PC-3 (cell line): ENCODE results near the gene TPSG1. TPM values are rescaled to one million over a fixed set of nuclear protein-coding genes. Genes with fewer than 3 reads are reported as not detected.

Source experiments
- ATAC-seq: fragments of 200-7000 bp; cut with Tn5 transposase; 2 replicates; pipeline ENCODE4 v1.9.1; 2020; ENCODE audit warnings: mild to moderate bottlenecking, moderate library complexity
- BruUV-seq: library from RNA; stranded (reverse); fragments of 400-500 nt; replicated peaks from 2 replicates; lab custom pipeline; 2021; lab: Mats Ljungman, UMichigan
- CTCF ChIA-PET: fragments of 300-600 bp; sonication (Branson Sonifier 250); formaldehyde crosslinking; loops from one replicate; lab custom pipeline; 2022; ENCODE audit warnings: antibody characterized with exemption; lab: Charles Lee
- POLR2A ChIA-PET: fragments of 300-600 bp; sonication (Branson Sonifier 250); formaldehyde crosslinking; loops from one replicate; lab custom pipeline; 2022; ENCODE audit warnings: antibody characterized with exemption; ENCODE audit not compliant: unreplicated experiment; lab: Charles Lee
- DNase-seq: peaks from one replicate; pipeline ENCODE4 v3.0.0-alpha.2; 2015
- H2AFZ ChIP-seq: fragments of 300-600 bp; sonication (generic); 2 replicates; pipeline ENCODE4 v1.6.0; 2016; ENCODE audit warnings: antibody characterized with exemption, low read length
- H3F3A ChIP-seq: fragments of 300-600 bp; sonication (generic); one replicate; pipeline ENCODE4 v1.6.0; 2017; ENCODE audit warnings: antibody characterized with exemption, low read length, control low read depth, mild to moderate bottlenecking; ENCODE audit not compliant: unreplicated experiment
- H3K27ac ChIP-seq: fragments of 300-600 bp; sonication (generic); 2 replicates; pipeline ENCODE4 v1.5.1; 2016; ENCODE audit warnings: mild to moderate bottlenecking, low read length
- H3K27me3 ChIP-seq: fragments of 300-600 bp; sonication (generic); 2 replicates; pipeline ENCODE4 v1.6.1; 2016; ENCODE audit warnings: low read length, mixed read lengths
- H3K36me3 ChIP-seq: fragments of 300-600 bp; sonication (generic); 2 replicates; pipeline ENCODE4 v1.6.1; 2016; ENCODE audit warnings: low read depth, mixed run types, low read length, mixed read lengths
- H3K4me1 ChIP-seq: fragments of 300-600 bp; sonication (generic); 2 replicates; pipeline ENCODE4 v1.5.1; 2016; ENCODE audit warnings: low read length; ENCODE audit not compliant: insufficient read depth
- H3K4me2 ChIP-seq: fragments of 300-600 bp; sonication (generic); 2 replicates; pipeline ENCODE4 v1.6.0; 2016; ENCODE audit warnings: low read length
- H3K4me3 ChIP-seq: fragments of 300-600 bp; sonication (generic); 2 replicates; pipeline ENCODE4 v1.5.1; 2016; ENCODE audit warnings: mild to moderate bottlenecking, low read length, mixed read lengths
- H3K79me2 ChIP-seq: fragments of 300-600 bp; sonication (generic); 2 replicates; pipeline ENCODE4 v1.6.1; 2017; ENCODE audit warnings: low read length, mixed read lengths
- H3K9ac ChIP-seq: fragments of 300-600 bp; sonication (generic); 2 replicates; pipeline ENCODE4 v1.6.0; 2016; ENCODE audit warnings: mild to moderate bottlenecking, low read length
- H3K9me2 ChIP-seq: fragments of 300-600 bp; sonication (generic); replicated peaks from 2 replicates; pipeline ENCODE4 v1.6.1; 2016; ENCODE audit warnings: mixed run types, low read length, mixed read lengths
- H3K9me3 ChIP-seq: fragments of 300-600 bp; sonication (generic); 2 replicates; pipeline ENCODE4 v1.6.1; 2016; ENCODE audit warnings: low read length, mixed read lengths
- H4K20me1 ChIP-seq: fragments of 300-600 bp; sonication (generic); 2 replicates; pipeline ENCODE4 v1.6.1; 2016; ENCODE audit warnings: low read length, mixed read lengths
- CTCF ChIP-seq: fragments of 300-600 bp; sonication (generic); conservative IDR thresholded peaks from 2 replicates; pipeline ENCODE4 v1.5.1; 2017; ENCODE audit warnings: antibody characterized with exemption, low read depth, mild to moderate bottlenecking, low read length
- EZH2 ChIP-seq: fragments of 300-600 bp; sonication (generic); IDR thresholded peaks from one replicate; pipeline ENCODE4 v1.6.1; 2017; ENCODE audit warnings: antibody characterized with exemption, mild to moderate bottlenecking, low read length; ENCODE audit not compliant: unreplicated experiment
- EZH2phosphoT487 ChIP-seq: fragments of 300-600 bp; sonication (generic); IDR thresholded peaks from 2 replicates; pipeline ENCODE4 v1.6.1; 2018; ENCODE audit warnings: mild to moderate bottlenecking, antibody characterized with exemption, low read length, borderline replicate concordance
- intact Hi-C: fragments of 100-400 bp; cut with micrococcal nuclease; formaldehyde crosslinking; loops from 2 replicates; pipeline ENCODE4 v1.9.0; 2023
- total RNA-seq: library from RNA; depleted of rRNA; stranded (reverse); fragments of >200 nt; gene quantifications from 2 replicates; pipeline ENCODE4 v1.2.3, GENCODE V29; 2014

Gene TPSG1
- total RNA-seq, 1 experiment from 2014 or later: not detected

GRCh38 chr16:1220841-1221627 lies 4.0 kb downstream of the TPSG1 start:
- no peak for TF ChIP-seq EZH2
- no peak for TF ChIP-seq EZH2phosphoT487
- no peak for TF ChIP-seq CTCF
- no peaks in the 10 kb centered on the region for H3K4me1 ChIP-seq

GRCh38 chr16:1220098-1220728 lies 4.9 kb downstream of the TPSG1 start:
- H3K4me2 ChIP-seq: no peak overlapping the region
- no peak overlapping the region for H3K4me3 ChIP-seq
- BruUV-seq: no TSS peak
- DNase-seq (no peak), ATAC-seq (no peak)
- no peak overlapping the region for H3K27ac ChIP-seq
- intact Hi-C loops: no loop called here
- H3K36me3 ChIP-seq: no peaks in the 10 kb centered on the region
- no peak overlapping the region for H3K9ac ChIP-seq
- no peaks in the 10 kb centered on the region for H3K9me2 ChIP-seq
- no peak overlapping the region for H2AFZ ChIP-seq
- H4K20me1 ChIP-seq: no peaks in the 10 kb centered on the region
- TF ChIP-seq EZH2 (no peak), CTCF (no peak), EZH2phosphoT487 (no peak)
- no peaks in the 10 kb centered on the region for H3F3A ChIP-seq
- POLR2A ChIA-PET: no interaction called here
- no peaks in the 10 kb centered on the region for H3K9me3 ChIP-seq
- H3K4me1 ChIP-seq: no peaks in the 10 kb centered on the region
- H3K27me3 ChIP-seq: no peaks in the 10 kb centered on the region
- CTCF ChIA-PET: no interaction called here
- H3K79me2 ChIP-seq: no peaks in the 10 kb centered on the region

More at GRCh38 chr16:1220841-1221627, 4.0 kb downstream of the TPSG1 start:
- Histone ChIP-seq H3F3A (no peaks in the 10 kb centered on the region), H3K9ac (no peak overlapping the region), H2AFZ (no peak overlapping the region), H3K36me3 (no peaks in the 10 kb centered on the region), H3K27me3 (no peaks in the 10 kb centered on the region), H3K4me2 (no peak overlapping the region), H4K20me1 (no peaks in the 10 kb centered on the region), H3K79me2 (no peaks in the 10 kb centered on the region), H3K9me3 (no peaks in the 10 kb centered on the region), H3K27ac (no peak overlapping the region), H3K4me3 (no peak overlapping the region), H3K9me2 (no peaks in the 10 kb centered on the region)
- POLR2A ChIA-PET: no interaction called here
- DNase-seq (no peak), ATAC-seq (no peak)
- CTCF ChIA-PET: no interaction called here
- intact Hi-C loops: no loop called here
- BruUV-seq: no TSS peak
